ENCODE results near the gene GRK5.

Gene GRK5

DNA sequence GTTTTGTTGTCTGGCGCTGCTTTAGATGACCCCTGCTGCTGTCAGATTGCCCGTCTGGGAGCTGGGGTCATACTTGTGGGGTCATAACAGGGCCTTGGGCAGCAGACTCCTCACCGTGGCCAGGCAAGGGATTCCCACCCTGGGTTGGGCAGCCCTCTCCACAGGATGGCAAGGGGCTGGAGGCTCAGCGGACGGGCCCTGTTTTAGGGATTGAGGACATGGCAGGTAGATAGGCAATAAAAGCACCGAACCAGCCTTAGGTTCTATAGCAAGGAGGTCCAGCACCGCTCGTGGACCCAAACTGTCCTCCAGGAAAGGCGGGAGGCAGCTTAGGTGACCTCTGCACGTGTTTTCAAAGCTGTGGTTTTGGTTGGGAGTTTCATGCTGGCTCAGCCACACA lies 60.0 kb downstream of the GRK5 start:
- Histone ChIP-seq H3K36me3 (ENCODE audit: insufficient read depth, low read length) (no peaks in the 10 kb centered on the region; the same call in 1 of the 2 replicates), H3K9ac (ENCODE audit: low read depth, low read length, poor library complexity, severe bottlenecking) (no peak overlapping the region), H3K9me2 (replicated peaks; ENCODE audit: low read depth, low read length) (no peaks in the 10 kb centered on the region), H3K79me2 (ENCODE audit: insufficient read depth, low read length) (peaks cover 24% of the 10 kb centered on the region; the same call in 1 of the 2 replicates), H2AFZ (ENCODE audit: low read length) (no peak overlapping the region), H3K4me2 (ENCODE audit: low read depth, low read length, poor library complexity, severe bottlenecking) (no peak overlapping the region), H3K4me1 (ENCODE audit: insufficient read depth, low read length, poor library complexity, severe bottlenecking) (peaks cover 38% of the 10 kb centered on the region), H3F3A (ENCODE audit: low read depth) (no peaks in the 10 kb centered on the region), H3K27me3 (ENCODE audit: insufficient read depth, low read length, poor library complexity, severe bottlenecking) (no peaks in the 10 kb centered on the region), H4K20me1 (ENCODE audit: insufficient read depth, low read length, poor library complexity, severe bottlenecking) (no peaks in the 10 kb centered on the region), H3K4me3 (ENCODE audit: low read length, poor library complexity, severe bottlenecking) (no peak overlapping the region), H3K9me3 (ENCODE audit: insufficient read depth, low read depth, low read length) (no peaks in the 10 kb centered on the region)
- no peak for TF ChIP-seq EZH2phosphoT487 (IDR thresholded peaks at IDR 0.05; ENCODE audit: borderline replicate concordance)
- TF ChIP-seq, protein P1, sequence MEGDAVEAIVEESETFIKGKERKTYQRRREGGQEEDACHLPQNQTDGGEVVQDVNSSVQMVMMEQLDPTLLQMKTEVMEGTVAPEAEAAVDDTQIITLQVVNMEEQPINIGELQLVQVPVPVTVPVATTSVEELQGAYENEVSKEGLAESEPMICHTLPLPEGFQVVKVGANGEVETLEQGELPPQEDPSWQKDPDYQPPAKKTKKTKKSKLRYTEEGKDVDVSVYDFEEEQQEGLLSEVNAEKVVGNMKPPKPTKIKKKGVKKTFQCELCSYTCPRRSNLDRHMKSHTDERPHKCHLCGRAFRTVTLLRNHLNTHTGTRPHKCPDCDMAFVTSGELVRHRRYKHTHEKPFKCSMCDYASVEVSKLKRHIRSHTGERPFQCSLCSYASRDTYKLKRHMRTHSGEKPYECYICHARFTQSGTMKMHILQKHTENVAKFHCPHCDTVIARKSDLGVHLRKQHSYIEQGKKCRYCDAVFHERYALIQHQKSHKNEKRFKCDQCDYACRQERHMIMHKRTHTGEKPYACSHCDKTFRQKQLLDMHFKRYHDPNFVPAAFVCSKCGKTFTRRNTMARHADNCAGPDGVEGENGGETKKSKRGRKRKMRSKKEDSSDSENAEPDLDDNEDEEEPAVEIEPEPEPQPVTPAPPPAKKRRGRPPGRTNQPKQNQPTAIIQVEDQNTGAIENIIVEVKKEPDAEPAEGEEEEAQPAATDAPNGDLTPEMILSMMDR (conservative IDR thresholded peaks at IDR 0.05; ENCODE audit: low read length): no peak

DNA sequence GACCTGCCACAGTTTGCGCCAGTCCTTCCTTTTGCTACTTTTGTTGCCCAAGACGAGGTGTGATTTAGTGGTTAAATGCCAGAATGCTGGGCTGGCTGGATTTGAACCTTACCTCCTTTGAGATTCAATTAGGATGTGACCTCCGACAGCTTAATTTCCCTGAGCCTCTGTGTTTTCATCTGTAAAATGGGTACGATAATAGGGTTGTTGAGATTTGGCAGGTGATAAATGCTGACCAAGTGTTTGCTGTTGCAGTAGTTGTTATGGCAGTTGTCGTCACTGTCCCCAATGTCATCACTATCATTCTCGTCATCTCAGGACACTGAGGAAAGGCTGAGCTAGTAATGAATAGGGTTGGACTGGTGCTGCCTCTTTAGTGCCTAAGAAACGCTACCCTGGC lies 61.1 kb downstream of the GRK5 start:
- Histone ChIP-seq H4K20me1 (ENCODE audit: insufficient read depth, low read length, poor library complexity, severe bottlenecking) (no peaks in the 10 kb centered on the region), H3K4me1 (ENCODE audit: insufficient read depth, low read length, poor library complexity, severe bottlenecking) (peaks cover 38% of the 10 kb centered on the region), H3K79me2 (ENCODE audit: insufficient read depth, low read length) (peaks cover 24% of the 10 kb centered on the region; the same call in 1 of the 2 replicates), H3K27me3 (ENCODE audit: insufficient read depth, low read length, poor library complexity, severe bottlenecking) (no peaks in the 10 kb centered on the region), H3K9me2 (replicated peaks; ENCODE audit: low read depth, low read length) (no peaks in the 10 kb centered on the region), H3K9ac (ENCODE audit: low read depth, low read length, poor library complexity, severe bottlenecking) (peak overlapping the region; percentile 66), H3K36me3 (ENCODE audit: insufficient read depth, low read length) (no peaks in the 10 kb centered on the region; the same call in 1 of the 2 replicates), H3K9me3 (ENCODE audit: insufficient read depth, low read depth, low read length) (no peaks in the 10 kb centered on the region), H2AFZ (ENCODE audit: low read length) (no peak overlapping the region), H3K4me2 (ENCODE audit: low read depth, low read length, poor library complexity, severe bottlenecking) (peak overlapping the region; percentile 67), H3F3A (ENCODE audit: low read depth) (no peaks in the 10 kb centered on the region), H3K4me3 (ENCODE audit: low read length, poor library complexity, severe bottlenecking) (no peak overlapping the region)
- TF ChIP-seq, protein P1 (conservative IDR thresholded peaks at IDR 0.05; ENCODE audit: low read length): no peak
- no peak for TF ChIP-seq EZH2phosphoT487 (IDR thresholded peaks at IDR 0.05; ENCODE audit: borderline replicate concordance)

DNA sequence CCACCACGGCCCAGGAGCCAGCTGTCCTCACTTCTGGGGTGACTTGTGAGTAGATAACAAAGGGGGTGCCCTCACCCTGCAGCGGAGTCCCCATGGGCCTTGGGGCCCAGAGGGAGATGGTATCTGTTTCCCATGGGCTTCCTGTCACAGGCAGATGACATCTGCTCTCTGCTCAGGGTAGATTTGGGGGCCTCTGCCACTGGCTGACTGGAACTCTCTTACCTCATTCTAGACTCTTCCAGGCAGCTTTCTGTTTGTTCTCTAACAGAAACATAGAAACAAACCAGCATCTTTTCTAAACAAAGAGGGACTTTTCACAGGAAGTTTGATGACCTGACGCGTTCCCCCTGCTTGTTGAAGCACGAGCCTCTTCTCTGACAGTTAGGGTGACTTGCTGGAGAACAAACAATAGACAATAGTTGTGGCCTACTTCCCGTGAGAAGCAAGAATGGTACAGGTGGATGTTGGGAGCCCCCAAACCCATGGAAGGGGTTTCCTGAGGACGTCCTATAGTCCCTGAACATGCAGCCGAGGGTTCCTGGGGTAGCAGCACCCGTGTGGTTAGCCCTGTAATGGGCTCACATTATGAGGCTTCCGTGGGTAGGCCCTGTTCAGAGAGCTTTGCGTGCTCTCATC lies 61.6 kb downstream of the GRK5 start:
- Histone ChIP-seq H3K4me3 (ENCODE audit: low read length, poor library complexity, severe bottlenecking) (peak overlapping the region; percentile 15), H3K9ac (ENCODE audit: low read depth, low read length, poor library complexity, severe bottlenecking) (peak overlapping the region; percentile 66), H3K27me3 (ENCODE audit: insufficient read depth, low read length, poor library complexity, severe bottlenecking) (no peaks in the 10 kb centered on the region), H3F3A (ENCODE audit: low read depth) (no peaks in the 10 kb centered on the region), H3K9me3 (ENCODE audit: insufficient read depth, low read depth, low read length) (no peaks in the 10 kb centered on the region), H3K79me2 (ENCODE audit: insufficient read depth, low read length) (peaks cover 24% of the 10 kb centered on the region; the same call in 1 of the 2 replicates), H4K20me1 (ENCODE audit: insufficient read depth, low read length, poor library complexity, severe bottlenecking) (no peaks in the 10 kb centered on the region), H3K4me1 (ENCODE audit: insufficient read depth, low read length, poor library complexity, severe bottlenecking) (peaks cover 38% of the 10 kb centered on the region), H2AFZ (ENCODE audit: low read length) (no peak overlapping the region; the same call in 1 of the 2 replicates), H3K4me2 (ENCODE audit: low read depth, low read length, poor library complexity, severe bottlenecking) (peak overlapping the region; percentile 67), H3K36me3 (ENCODE audit: insufficient read depth, low read length) (no peaks in the 10 kb centered on the region; the same call in 1 of the 2 replicates), H3K9me2 (replicated peaks; ENCODE audit: low read depth, low read length) (no peaks in the 10 kb centered on the region)
- no peak for TF ChIP-seq EZH2phosphoT487 (IDR thresholded peaks at IDR 0.05; ENCODE audit: borderline replicate concordance)
- TF ChIP-seq, protein P1 (conservative IDR thresholded peaks at IDR 0.05; ENCODE audit: low read length): no peak

All from Loucy (cell line).